Endothelial cell (in vitro differentiated cells): ENCODE data around the gene CAAP1. TPM values are rescaled to one million over a fixed set of nuclear protein-coding genes. Genes with fewer than 3 reads are reported as not detected.
"Not testable (repeated sequence)": the region's sequence is repeated elsewhere in the genome, so short reads cannot be mapped to it uniquely, and the experiment has no call there.

Experiments
- DNase-seq: peaks from one replicate; pipeline ENCODE4 v3.0.0; 2021; ENCODE audit warnings: low spot score
- H3K27ac Mint-ChIP-seq: one replicate; pipeline ENCODE4 v1.8.0; 2021; ENCODE audit warnings: mixed read lengths, inconsistent platforms; ENCODE audit not compliant: unreplicated experiment
- H3K27me3 Mint-ChIP-seq: one replicate; pipeline ENCODE4 v1.8.0; 2021; ENCODE audit warnings: mild to moderate bottlenecking, moderate library complexity, mixed read lengths, inconsistent platforms; ENCODE audit not compliant: unreplicated experiment
- H3K36me3 Mint-ChIP-seq: one replicate; pipeline ENCODE4 v1.8.0; 2021; ENCODE audit warnings: mild to moderate bottlenecking, low read depth, mixed read lengths, inconsistent platforms; ENCODE audit not compliant: unreplicated experiment
- H3K4me1 Mint-ChIP-seq: one replicate; pipeline ENCODE4 v1.8.0; 2021; ENCODE audit warnings: mild to moderate bottlenecking, mixed read lengths, inconsistent platforms; ENCODE audit not compliant: unreplicated experiment
- H3K4me3 Mint-ChIP-seq: one replicate; pipeline ENCODE4 v1.8.0; 2021; ENCODE audit warnings: mild to moderate bottlenecking, mixed read lengths, inconsistent platforms; ENCODE audit not compliant: unreplicated experiment
- H3K9me3 Mint-ChIP-seq: one replicate; pipeline ENCODE4 v1.8.0; 2021; ENCODE audit warnings: mixed read lengths, inconsistent platforms; ENCODE audit not compliant: unreplicated experiment
- CTCF ChIP-seq: fragments of 200-600 bp; sonication (generic); IDR thresholded peaks from one replicate; pipeline ENCODE4 v1.5.0; 2021; ENCODE audit warnings: antibody characterized with exemption; ENCODE audit not compliant: unreplicated experiment
- total RNA-seq: library from RNA; stranded (reverse); fragmentation: NEBNext Ultra II Directional; extraction: Animal tissue kit (Norgen Biotek cat#: 25700); gene quantifications from one replicate; pipeline ENCODE4 v1.2.1, GENCODE V29; 2021; ENCODE audit not compliant: unreplicated experiment

The CAAP1 gene
- total RNA-seq, 1 donor from 2014 or later: 10.1 TPM

GRCh38 chr9:26856413-26857032 is 36.1 kb downstream of the CAAP1 start:
- no peaks in the 10 kb centered on the region for H3K4me1 Mint-ChIP-seq
- peaks cover 4% of the 10 kb centered on the region for H3K36me3 Mint-ChIP-seq
- H3K4me3 Mint-ChIP-seq: no peak overlapping the region
- H3K27me3 Mint-ChIP-seq: no peaks in the 10 kb centered on the region
- no peak overlapping the region for H3K27ac Mint-ChIP-seq
- peak; percentile 50 for DNase-seq
- peak; percentile 64 for TF ChIP-seq CTCF
- no peaks in the 10 kb centered on the region for H3K9me3 Mint-ChIP-seq

- no peaks in the 10 kb centered on the region for H3K27me3 Mint-ChIP-seq
- H3K9me3 Mint-ChIP-seq: no peaks in the 10 kb centered on the region
- no peaks in the 10 kb centered on the region for H3K4me1 Mint-ChIP-seq
- TF ChIP-seq CTCF: no peak
- H3K4me3 Mint-ChIP-seq: no peak overlapping the region
- H3K36me3 Mint-ChIP-seq: no peaks in the 10 kb centered on the region
- no peak overlapping the region for H3K27ac Mint-ChIP-seq
- DNase-seq: no peak
Observed at GRCh38 chr9:26850995-26851394, 41.6 kb downstream of the CAAP1 start.

- Mint-ChIP-seq H3K27ac (no peak overlapping the region), H3K27me3 (no peaks in the 10 kb centered on the region), H3K4me3 (no peak overlapping the region), H3K9me3 (no peaks in the 10 kb centered on the region), H3K4me1 (peaks cover 5% of the 10 kb centered on the region), H3K36me3 (no peaks in the 10 kb centered on the region)
- DNase-seq: no peak
- no peak for TF ChIP-seq CTCF
Observed at GRCh38 chr9:26833792-26834191, 58.8 kb downstream of the CAAP1 start.

- not testable (repeated sequence) for H3K27me3 Mint-ChIP-seq, H3K36me3 Mint-ChIP-seq, DNase-seq, H3K27ac Mint-ChIP-seq, H3K4me3 Mint-ChIP-seq, H3K9me3 Mint-ChIP-seq, H3K4me1 Mint-ChIP-seq
Observed at GRCh38 chr9:26828391-26828955, 64.1 kb downstream of the CAAP1 start.

- no peaks in the 10 kb centered on the region for H3K4me1 Mint-ChIP-seq
- DNase-seq: no peak
- TF ChIP-seq CTCF: no peak
- no peaks in the 10 kb centered on the region for H3K36me3 Mint-ChIP-seq
- H3K9me3 Mint-ChIP-seq: no peaks in the 10 kb centered on the region
- no peak overlapping the region for H3K4me3 Mint-ChIP-seq
- H3K27ac Mint-ChIP-seq: no peak overlapping the region
- no peaks in the 10 kb centered on the region for H3K27me3 Mint-ChIP-seq
Observed at GRCh38 chr9:26814799-26815198, 77.8 kb downstream of the CAAP1 start.
